ENCODE measurements around the gene CRYGN. TPM values are rescaled to one million over a fixed set of nuclear protein-coding genes. Genes with fewer than 3 reads are reported as not detected.

The CRYGN gene
- polyA plus RNA-seq, 1 of the 3 experiments (the other 2 are of a cell fraction) = not detected

- Histone ChIP-seq H3F3A (replicated peaks; ENCODE audit: insufficient read depth) (no peaks in the 10 kb centered on the region), H3K9me2 (no peaks in the 10 kb centered on the region), H3K36me3 (replicated peaks in 1 of 2; ENCODE audit: control insufficient read depth in 1 of 2, insufficient read depth in 2 of 2, low read length in 1 of 2) (no peaks in the 10 kb centered on the region), H3K4me2 (no peak overlapping the region), H3K27me3 (ENCODE audit: insufficient read depth) (no peaks in the 10 kb centered on the region), H2AFZ (ENCODE audit: low read depth) (no peak overlapping the region), H3K79me2 (ENCODE audit: insufficient read depth) (no peaks in the 10 kb centered on the region), H3K4me1 (ENCODE audit: control insufficient read depth in 1 of 2, insufficient read depth in 2 of 2, low read depth in 1 of 2, low read length in 1 of 2) (peaks cover 0 to 7% of the 10 kb centered on the region in 2 experiments; a peak in 2 of 4 replicates), H3K27ac (ENCODE audit: low read depth in 2 of 2, low read length in 1 of 2) (no peak overlapping the region), H3K9me3 (no peaks in the 10 kb centered on the region), H3K4me3 (ENCODE audit: low read depth in 2 of 2, low read length in 1 of 2) (no peak overlapping the region), H3K9ac (no peak overlapping the region), H4K20me1 (ENCODE audit: insufficient read depth) (no peaks in the 10 kb centered on the region)
- WGBS (ENCODE audit: low lambda C conversion rate) = 79% methylated on average over 16 of the region's 16 CpGs
- CTCF ChIA-PET = interaction anchor here (1.5 kb wide), 1 partner anchor 12 kb away, joined by 3 read pairs; no protein-coding TSS in a partner anchor
- DNase-seq = peak; percentile 44
- no peak for TF ChIP-seq USF1 (IDR thresholded peaks at IDR 0.05; ENCODE audit: borderline replicate concordance, low read depth)
- TF ChIP-seq FOXM1 (IDR thresholded peaks at IDR 0.05; ENCODE audit: low read depth) = no peak
- TF ChIP-seq SMC3 (IDR thresholded peaks at IDR 0.05; ENCODE audit: low read depth, low read length) = no peak
- no peak for TF ChIP-seq YY1 (IDR thresholded peaks at IDR 0.05; ENCODE audit: low read depth)
- no peak for TF ChIP-seq MXI1 (IDR thresholded peaks at IDR 0.05; ENCODE audit: low read depth, low read length)
- no peak for TF ChIP-seq JUND (IDR thresholded peaks at IDR 0.05)
- TF ChIP-seq CHD2 (IDR thresholded peaks at IDR 0.05; ENCODE audit: low read length, partially characterized antibody) = no peak
- no peak for TF ChIP-seq MEF2A (IDR thresholded peaks at IDR 0.05; ENCODE audit: borderline replicate concordance, low read depth)
- POLR2A ChIA-PET = no interaction called here
These were observed 37.7 kb downstream of the CRYGN start for GRCh38 chr7:151402029-151402835.

GRCh38 chr7:151400626-151401315 lies 39.2 kb downstream of the CRYGN start:
- Histone ChIP-seq H4K20me1 (ENCODE audit: insufficient read depth) (no peaks in the 10 kb centered on the region), H3K27ac (ENCODE audit: low read depth in 2 of 2, low read length in 1 of 2) (no peak overlapping the region), H3K27me3 (ENCODE audit: insufficient read depth) (no peaks in the 10 kb centered on the region), H3F3A (replicated peaks; ENCODE audit: insufficient read depth) (no peaks in the 10 kb centered on the region), H3K9me3 (no peaks in the 10 kb centered on the region), H3K9ac (no peak overlapping the region), H3K9me2 (no peaks in the 10 kb centered on the region), H3K4me1 (ENCODE audit: control insufficient read depth in 1 of 2, insufficient read depth in 2 of 2, low read depth in 1 of 2, low read length in 1 of 2) (peaks cover 0 to 4% of the 10 kb centered on the region in 2 experiments; a peak in 2 of 4 replicates), H2AFZ (ENCODE audit: low read depth) (no peak overlapping the region), H3K4me3 (ENCODE audit: low read depth in 2 of 2, low read length in 1 of 2) (no peak overlapping the region), H3K4me2 (no peak overlapping the region), H3K79me2 (ENCODE audit: insufficient read depth) (no peaks in the 10 kb centered on the region), H3K36me3 (replicated peaks in 1 of 2; ENCODE audit: control insufficient read depth in 1 of 2, insufficient read depth in 2 of 2, low read length in 1 of 2) (no peaks in the 10 kb centered on the region)
- POLR2A ChIA-PET = no interaction called here
- CTCF ChIA-PET = interaction anchor here (0.5 to 3.6 kb wide), 2 partner anchors 48 to 92 kb away, joined by 3 to 13 read pairs; no protein-coding TSS in a partner anchor
- 78% methylated on average over 14 of the region's 14 CpGs for WGBS (ENCODE audit: low lambda C conversion rate)
- DNase-seq = no peak
- TF ChIP-seq RAD21 (IDR thresholded peaks at IDR 0.05; ENCODE audit: low read length) (no peak), EZH2phosphoT487 (IDR thresholded peaks at IDR 0.05; ENCODE audit: borderline replicate concordance, low read depth) (no peak)

All from SK-N-SH (cell line).